H1 (cell line): ENCODE measurements around the gene MLNR. TPM values are rescaled to one million over a fixed set of nuclear protein-coding genes. Genes with fewer than 3 reads are reported as not detected.

Source experiments
- CTCF ChIA-PET: fragments of 300-600 bp; sonication (Branson Sonifier 250); formaldehyde crosslinking; loops from one replicate; lab custom pipeline; 2021; ENCODE audit not compliant: partially characterized antibody; lab: Charles Lee
- POLR2A ChIA-PET: fragments of 300-600 bp; sonication (Branson Sonifier 250); formaldehyde crosslinking; loops from one replicate; lab custom pipeline; 2021; ENCODE audit warnings: inconsistent platforms; ENCODE audit not compliant: partially characterized antibody; lab: Charles Lee
- DNase-seq, 2 experiments: peaks; one replicate each; pipeline versions ENCODE4 v3.0.0 to v3.0.0-alpha.2; 2010 to 2022; ENCODE audit warnings: low spot score in 2 of 2, low read depth in 1 of 2, mixed read lengths in 1 of 2
- FAIRE-seq: peaks from 2 replicates; lab custom pipeline; 2011; peaks lifted over from hg19 to GRCh38; lab: Jason Lieb, UNC
- H2AFZ ChIP-seq: 2 replicates; pipeline ENCODE4 v1.8.1; 2012; ENCODE audit warnings: low read length, inconsistent platforms
- H2AK5ac ChIP-seq: 2 replicates; pipeline ENCODE4 v1.6.1; 2013; ENCODE audit warnings: low read depth, low read length
- H2BK120ac ChIP-seq: replicated peaks from 2 replicates; pipeline ENCODE3; 2013; ENCODE audit warnings: low read depth, low read length, inconsistent platforms
- H2BK12ac ChIP-seq: 2 replicates; pipeline ENCODE4 v1.6.1; 2013; ENCODE audit warnings: low read depth, low read length
- H2BK15ac ChIP-seq: 2 replicates; pipeline ENCODE4 v1.6.1; 2013; ENCODE audit warnings: low read length
- H2BK20ac ChIP-seq: 2 replicates; pipeline ENCODE4 v1.6.1; 2013; ENCODE audit warnings: low read length
- H2BK5ac ChIP-seq: 2 replicates; pipeline ENCODE4 v1.6.1; 2013; ENCODE audit warnings: low read depth, low read length
- H3K14ac ChIP-seq: 2 replicates; pipeline ENCODE4 v1.6.1; 2013; ENCODE audit warnings: inconsistent platforms; ENCODE audit not compliant: insufficient read length
- H3K18ac ChIP-seq: 2 replicates; pipeline ENCODE4 v1.6.1; 2013; ENCODE audit warnings: low read length; ENCODE audit errors: extremely low read depth
- H3K23ac ChIP-seq: 2 replicates; pipeline ENCODE4 v1.6.1; 2013; ENCODE audit warnings: inconsistent platforms; ENCODE audit not compliant: insufficient read length
- H3K23me2 ChIP-seq: 2 replicates; pipeline ENCODE4 v1.6.1; 2013; ENCODE audit warnings: low read depth, low read length
- H3K27ac ChIP-seq: 2 replicates; pipeline ENCODE4 v1.6.1; 2011; ENCODE audit warnings: low read depth, low read length, inconsistent platforms
- H3K27me3 ChIP-seq, 4 experiments: replicated peaks in 1 of 4; 1 replicate in 1 of 4; 2 replicates in 3 of 4; pipeline versions ENCODE4 v1.6.1 to v1.8.1; 2011 to 2013; ENCODE audit warnings: low read length in 3 of 4, mild to moderate bottlenecking in 3 of 4, inconsistent platforms in 2 of 4, mixed read lengths in 2 of 4, moderate library complexity in 1 of 4; ENCODE audit not compliant: control insufficient read depth in 3 of 4, insufficient read depth in 3 of 4; ENCODE audit errors: extremely low read depth in 1 of 4
- H3K36me3 ChIP-seq, 4 experiments: 2 replicates each; pipeline versions ENCODE4 v1.6.1 to v1.8.1; 2011 to 2013; ENCODE audit warnings: mild to moderate bottlenecking in 4 of 4, low read length in 3 of 4, moderate library complexity in 2 of 4, control low read depth in 1 of 4, inconsistent platforms in 1 of 4; ENCODE audit not compliant: insufficient read depth in 4 of 4, control insufficient read depth in 2 of 4
- H3K4ac ChIP-seq: replicated peaks from 2 replicates; pipeline ENCODE3; 2013; ENCODE audit warnings: low read length, low read depth, mixed read lengths, inconsistent platforms; ENCODE audit not compliant: insufficient read length
- H3K4me1 ChIP-seq, 4 experiments: replicated peaks in 1 of 4; 1 replicate in 1 of 4; 2 replicates in 3 of 4; pipeline versions ENCODE4 v1.6.1 to v1.8.1; 2011 to 2013; ENCODE audit warnings: low read length in 3 of 4, inconsistent platforms in 2 of 4, mixed read lengths in 1 of 4; ENCODE audit not compliant: insufficient read depth in 4 of 4, control insufficient read depth in 3 of 4
- H3K4me2 ChIP-seq, 2 experiments: 2 replicates each; pipeline versions ENCODE4 v1.6.1 to v1.8.1; 2011 to 2013; ENCODE audit warnings: low read depth in 2 of 2, low read length in 2 of 2, control low read depth in 1 of 2, inconsistent platforms in 1 of 2, mild to moderate bottlenecking in 1 of 2; ENCODE audit not compliant: insufficient read depth in 1 of 2
- H3K4me3 ChIP-seq, 4 experiments: fragments of 200-600, 300-600 bp in 1 of 4; sonication (generic), shearing (Covaris generic), sonication (Bioruptor Twin) in 1 of 4; 2 replicates each; pipeline versions ENCODE4 v1.5.1 to v1.8.1; 2011 to 2016; ENCODE audit warnings: low read length in 4 of 4, low read depth in 3 of 4, control low read depth in 2 of 4, inconsistent platforms in 2 of 4, mild to moderate bottlenecking in 2 of 4, mixed read lengths in 1 of 4, moderate library complexity in 1 of 4; ENCODE audit not compliant: insufficient read depth in 2 of 4; ENCODE audit errors: extremely low read depth in 1 of 4
- H3K56ac ChIP-seq: replicated peaks from 2 replicates; pipeline ENCODE3; 2013; ENCODE audit warnings: low read depth, mild to moderate bottlenecking, mixed read lengths, low read length, inconsistent platforms; ENCODE audit not compliant: insufficient read length
- H3K79me1 ChIP-seq: 2 replicates; pipeline ENCODE4 v1.6.1; 2013; ENCODE audit warnings: low read depth, low read length, control low read depth
- H3K79me2 ChIP-seq, 2 experiments: 2 replicates each; pipeline versions ENCODE4 v1.6.1 to v1.8.1; 2012 to 2013; ENCODE audit warnings: low read length in 2 of 2, mild to moderate bottlenecking in 2 of 2, inconsistent platforms in 1 of 2; ENCODE audit not compliant: insufficient read depth in 2 of 2, control insufficient read depth in 1 of 2
- H3K9ac ChIP-seq, 4 experiments: replicated peaks in 1 of 4; 1 replicate in 1 of 4; 2 replicates in 3 of 4; pipeline versions ENCODE4 v1.6.1 to v1.8.1; 2011 to 2013; ENCODE audit warnings: low read depth in 3 of 4, low read length in 3 of 4, control low read depth in 2 of 4, mild to moderate bottlenecking in 2 of 4, moderate library complexity in 2 of 4, inconsistent platforms in 1 of 4; ENCODE audit errors: extremely low read depth in 1 of 4
- H3K9me3 ChIP-seq, 2 experiments: 2 replicates each; pipeline versions ENCODE4 v1.6.1 to v1.8.1; 2012 to 2013; ENCODE audit warnings: mild to moderate bottlenecking in 2 of 2, moderate library complexity in 2 of 2, control low read depth in 1 of 2, inconsistent platforms in 1 of 2, low read depth in 1 of 2, low read length in 1 of 2, mixed read lengths in 1 of 2; ENCODE audit not compliant: insufficient read depth in 2 of 2
- H4K20me1 ChIP-seq, 2 experiments: replicated peaks in 1 of 2; 2 replicates each; pipeline versions ENCODE3 to v1.8.1; 2011 to 2013; ENCODE audit warnings: inconsistent platforms in 2 of 2, low read length in 2 of 2, mild to moderate bottlenecking in 1 of 2; ENCODE audit not compliant: insufficient read depth in 2 of 2, control insufficient read depth in 1 of 2
- H4K5ac ChIP-seq: 2 replicates; pipeline ENCODE4 v1.6.1; 2013; ENCODE audit warnings: low read length, low read depth, mixed read lengths, inconsistent platforms; ENCODE audit not compliant: insufficient read length
- H4K8ac ChIP-seq: 2 replicates; pipeline ENCODE4 v1.8.0; 2013; ENCODE audit warnings: mild to moderate bottlenecking, moderate library complexity, low read length, inconsistent platforms; ENCODE audit not compliant: insufficient read depth; ENCODE audit errors: extremely low read depth
- H4K91ac ChIP-seq: replicated peaks from 2 replicates; pipeline ENCODE3; 2013; ENCODE audit warnings: low read length, mixed read lengths, inconsistent platforms; ENCODE audit not compliant: insufficient read length
- KDM5A ChIP-seq: fragments of 200-600 bp; IDR thresholded peaks from 2 replicates; pipeline ENCODE4 v1.7.1; 2012; ENCODE audit warnings: mild to moderate bottlenecking, low read length, inconsistent platforms, mixed read lengths
- MAX ChIP-seq: IDR thresholded peaks from 2 replicates; pipeline ENCODE4 v1.6.1; 2012; ENCODE audit warnings: inconsistent platforms
- POLR2AphosphoS5 ChIP-seq: IDR thresholded peaks from 2 replicates; pipeline ENCODE4 v1.6.1; 2011; ENCODE audit warnings: low read depth, low read length
- RBBP5 ChIP-seq: IDR thresholded peaks from 2 replicates; pipeline ENCODE4 v1.7.1; 2012; ENCODE audit warnings: low read depth, mild to moderate bottlenecking, inconsistent platforms, low read length, moderate library complexity, borderline replicate concordance
- RFX5 ChIP-seq: IDR thresholded peaks from 2 replicates; pipeline ENCODE4 v1.6.1; 2011; ENCODE audit warnings: low read depth, low read length, improper control_type of control experiment, borderline replicate concordance
- RXRA ChIP-seq: IDR thresholded peaks from 2 replicates; pipeline ENCODE4 v1.6.1; 2011; ENCODE audit warnings: low read depth, mild to moderate bottlenecking, low read length, moderate library complexity; ENCODE audit not compliant: insufficient read depth
- SIN3A ChIP-seq, 2 experiments: IDR thresholded peaks in 1 of 2; conservative IDR thresholded peaks in 1 of 2; 2 replicates each; pipeline ENCODE4 v1.6.1; 2011 to 2012; ENCODE audit warnings: low read length in 2 of 2, improper control_type of control experiment in 1 of 2, low read depth in 1 of 2, mild to moderate bottlenecking in 1 of 2
- SIX5 ChIP-seq: IDR thresholded peaks from 2 replicates; pipeline ENCODE4 v1.6.1; 2011; ENCODE audit warnings: mild to moderate bottlenecking, low read depth, low read length
- SP4 ChIP-seq: IDR thresholded peaks from 2 replicates; pipeline ENCODE4 v1.6.1; 2012; ENCODE audit warnings: low read length, inconsistent platforms
- TBP ChIP-seq: IDR thresholded peaks from 2 replicates; pipeline ENCODE4 v1.6.1; 2011; ENCODE audit warnings: low read depth, low read length, improper control_type of control experiment
- WGBS, 2 experiments: shearing (Covaris generic) in 1 of 2; methylation state at CpG; one replicate each; pipeline versions ENCODE4 v1.1.6 to v1.1.7; 2013 to 2015; ENCODE audit warnings: low lambda C conversion rate in 2 of 2, mixed read lengths in 2 of 2, inconsistent platforms in 1 of 2, low coverage in 1 of 2, missing lambda C conversion rate in 1 of 2; ENCODE audit not compliant: insufficient replicate concordance in 2 of 2, insufficient coverage in 1 of 2, insufficient read length in 1 of 2; ENCODE audit errors: extremely low coverage in 1 of 2, missing lambda C conversion rate in 1 of 2; 5-methylcytosine and 5-hydroxymethylcytosine counted together
- polyA plus RNA-seq, 7 experiments: library from polyadenylated mRNA; depleted of rRNA in 3 of 7; stranded (reverse) in 5 of 7; unstranded in 2 of 7; fragments of >200 nt in 5 of 7; fragments of 200-250 nt in 2 of 7; gene quantifications; 1 replicate in 5 of 7; 2 replicates in 1 of 7; 4 replicates in 1 of 7; pipeline versions ENCODE4 v1.2.1 to v1.2.3, GENCODE V29; 2011 to 2013; ENCODE audit warnings: missing spikeins in 2 of 7, mixed read lengths in 2 of 7
- total RNA-seq: library from RNA; stranded (reverse); fragmentation: NEBNext Ultra II Directional; extraction: Animal tissue kit (Norgen Biotek cat#: 25700); gene quantifications from 2 replicates; pipeline ENCODE4 v1.2.1, GENCODE V29; 2021
- TF ChIP-seq, protein P1 (sequence below): IDR thresholded peaks from 2 replicates; pipeline ENCODE4 v1.6.1; 2012; ENCODE audit warnings: inconsistent platforms

MLNR gene
- total and polyA plus RNA-seq, 2 of the 8 experiments (the other 6 are each of a cell fraction or from before 2014, with no cell fraction given): 0.24 to 0.29 TPM

- CTCF ChIA-PET: interaction anchor here (0.6 to 1.3 kb wide), 3 partner anchors 9 to 310 kb away, joined by 3 to 4 read pairs (median 4); no protein-coding TSS in a partner anchor
- TF ChIP-seq SIX5 (no peak), KDM5A (no peak), TBP (no peak), MAX (no peak), SP4 (no peak), RBBP5 (no peak), SIN3A (conservative IDR thresholded peaks at IDR 0.05 in 1 of 2, IDR thresholded peaks at IDR 0.05 in 1 of 2; ENCODE audit: low read depth in 1 of 2, low read length in 2 of 2) (no peak), POLR2AphosphoS5 (no peak), RXRA (no peak), RFX5 (no peak)
- TF ChIP-seq, protein P1, sequence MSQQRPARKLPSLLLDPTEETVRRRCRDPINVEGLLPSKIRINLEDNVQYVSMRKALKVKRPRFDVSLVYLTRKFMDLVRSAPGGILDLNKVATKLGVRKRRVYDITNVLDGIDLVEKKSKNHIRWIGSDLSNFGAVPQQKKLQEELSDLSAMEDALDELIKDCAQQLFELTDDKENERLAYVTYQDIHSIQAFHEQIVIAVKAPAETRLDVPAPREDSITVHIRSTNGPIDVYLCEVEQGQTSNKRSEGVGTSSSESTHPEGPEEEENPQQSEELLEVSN: no peak
These were observed 15.8 kb downstream of the MLNR start for GRCh38 chr13:49235856-49236431.

More at GRCh38 chr13:49235856-49236431, 15.8 kb downstream of the MLNR start:
- no peaks in the 10 kb centered on the region for H3K36me3 ChIP-seq
- DNase-seq (peak in 1 of 2 experiments; percentile 10), FAIRE-seq (no peak)
- H3K79me2 ChIP-seq: no peaks in the 10 kb centered on the region
- H2BK12ac ChIP-seq: no peak overlapping the region
- H3K9me3 ChIP-seq: no peaks in the 10 kb centered on the region
- no peaks in the 10 kb centered on the region for H3K4me1 ChIP-seq
- 91% methylated on average over 6 of the region's 6 CpGs; no CpG with 5 or more reads in 1 of the 2 experiments for WGBS, 2 experiments
- H3K56ac ChIP-seq: no peak overlapping the region
- no peak overlapping the region for H3K4me2 ChIP-seq
- H4K5ac ChIP-seq: no peak overlapping the region
- no peak overlapping the region for H2AFZ ChIP-seq
- no peak overlapping the region for H3K27ac ChIP-seq
- no peak overlapping the region for H4K8ac ChIP-seq
- H2AK5ac ChIP-seq: no peak overlapping the region
- POLR2A ChIA-PET: interaction anchor here (0.7 kb wide), 1 partner anchor 11 kb away, joined by 6 read pairs; no protein-coding TSS in a partner anchor
- no peak overlapping the region for H3K9ac ChIP-seq
- H2BK15ac ChIP-seq: no peak overlapping the region
- no peaks in the 10 kb centered on the region; the same call in 1 of the 2 replicates for H3K23me2 ChIP-seq
- no peak overlapping the region for H3K4me3 ChIP-seq
- no peaks in the 10 kb centered on the region for H3K79me1 ChIP-seq
- H4K20me1 ChIP-seq: no peaks in the 10 kb centered on the region
- H3K4ac ChIP-seq: no peak overlapping the region
- no peak overlapping the region for H3K18ac ChIP-seq
- no peaks in the 10 kb centered on the region for H3K27me3 ChIP-seq
- no peak overlapping the region for H4K91ac ChIP-seq
- no peak overlapping the region for H2BK20ac ChIP-seq
- H2BK5ac ChIP-seq: no peak overlapping the region
- no peak overlapping the region for H2BK120ac ChIP-seq
- no peak overlapping the region for H3K14ac ChIP-seq
- H3K23ac ChIP-seq: no peak overlapping the region
